HG03108 (cell line): ENCODE data around the gene NIPSNAP3A.

Experiments
- ATAC-seq: cut with Tn5 transposase; IDR thresholded peaks from one replicate; pipeline ENCODE4 v1.9.1; 2021; ENCODE audit warnings: moderate library complexity; ENCODE audit not compliant: unreplicated experiment

Gene NIPSNAP3A

DNA sequence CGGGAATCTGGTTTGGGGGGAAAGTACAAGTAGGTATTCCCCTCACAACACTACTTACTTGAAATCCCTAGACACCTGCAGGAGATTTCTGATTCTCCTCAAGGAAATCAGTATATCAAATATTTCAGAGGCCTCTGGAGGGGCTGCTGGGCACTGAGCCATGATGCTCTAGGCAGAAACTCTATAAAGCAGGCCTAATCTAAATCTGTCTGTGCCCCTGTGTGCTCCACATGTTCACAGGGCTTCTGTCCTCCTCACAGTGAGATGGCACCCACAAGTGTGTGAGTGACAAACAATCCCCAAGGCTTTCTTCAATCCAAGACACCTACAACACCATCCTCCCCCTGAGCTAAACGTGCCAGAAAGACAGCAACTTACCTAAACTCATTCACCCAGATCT is 55.4 kb downstream of the NIPSNAP3A start:
- ATAC-seq, result no peak

GRCh38 chr9:104805441-104805840 is 58.0 kb downstream of the NIPSNAP3A start:
- ATAC-seq, result no peak

DNA sequence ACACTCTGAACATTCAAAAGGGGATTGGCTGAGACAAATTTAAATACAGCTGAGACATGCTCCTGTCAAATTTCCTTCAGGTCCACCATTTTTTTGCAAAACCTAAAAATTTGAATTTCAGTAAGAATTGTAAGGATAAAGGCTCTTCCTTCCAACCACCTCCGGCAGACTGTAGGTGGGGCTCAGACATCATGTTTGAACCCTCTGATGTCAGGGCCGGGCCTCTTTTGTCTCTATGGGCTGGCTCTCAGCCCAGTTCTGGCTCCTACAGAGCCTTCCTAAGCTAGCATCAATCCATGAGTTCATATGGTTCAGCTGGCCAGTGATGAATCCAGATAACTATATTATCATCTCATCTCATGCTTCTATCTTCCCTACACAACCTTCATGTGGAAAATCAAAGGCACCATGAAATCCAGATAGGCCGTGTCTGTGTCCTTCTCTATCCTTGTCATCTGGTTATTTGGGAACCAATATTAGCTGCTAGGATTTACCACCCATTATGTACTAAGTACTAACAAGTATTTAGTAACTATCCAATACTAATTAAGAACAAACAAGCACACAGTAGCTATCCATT is 60.6 kb downstream of the NIPSNAP3A start:
- ATAC-seq, result no peak
